PC-3 (cell line): ENCODE measurements around the gene GRIK1. TPM values are rescaled to one million over a fixed set of nuclear protein-coding genes. Genes with fewer than 3 reads are reported as not detected.

Experiments used
- ATAC-seq: fragments of 200-7000 bp; cut with Tn5 transposase; 2 replicates; pipeline ENCODE4 v1.9.1; 2020; ENCODE audit warnings: mild to moderate bottlenecking, moderate library complexity
- BruUV-seq: library from RNA; stranded (reverse); fragments of 400-500 nt; replicated peaks from 2 replicates; lab custom pipeline; 2021; lab: Mats Ljungman, UMichigan
- CTCF ChIA-PET: fragments of 300-600 bp; sonication (Branson Sonifier 250); formaldehyde crosslinking; loops from one replicate; lab custom pipeline; 2022; ENCODE audit warnings: antibody characterized with exemption; lab: Charles Lee
- POLR2A ChIA-PET: fragments of 300-600 bp; sonication (Branson Sonifier 250); formaldehyde crosslinking; loops from one replicate; lab custom pipeline; 2022; ENCODE audit warnings: antibody characterized with exemption; ENCODE audit not compliant: unreplicated experiment; lab: Charles Lee
- DNase-seq: peaks from one replicate; pipeline ENCODE4 v3.0.0-alpha.2; 2015
- H2AFZ ChIP-seq: fragments of 300-600 bp; sonication (generic); 2 replicates; pipeline ENCODE4 v1.6.0; 2016; ENCODE audit warnings: antibody characterized with exemption, low read length
- H3F3A ChIP-seq: fragments of 300-600 bp; sonication (generic); one replicate; pipeline ENCODE4 v1.6.0; 2017; ENCODE audit warnings: antibody characterized with exemption, low read length, control low read depth, mild to moderate bottlenecking; ENCODE audit not compliant: unreplicated experiment
- H3K27ac ChIP-seq: fragments of 300-600 bp; sonication (generic); 2 replicates; pipeline ENCODE4 v1.5.1; 2016; ENCODE audit warnings: mild to moderate bottlenecking, low read length
- H3K27me3 ChIP-seq: fragments of 300-600 bp; sonication (generic); 2 replicates; pipeline ENCODE4 v1.6.1; 2016; ENCODE audit warnings: low read length, mixed read lengths
- H3K36me3 ChIP-seq: fragments of 300-600 bp; sonication (generic); 2 replicates; pipeline ENCODE4 v1.6.1; 2016; ENCODE audit warnings: low read depth, mixed run types, low read length, mixed read lengths
- H3K4me1 ChIP-seq: fragments of 300-600 bp; sonication (generic); 2 replicates; pipeline ENCODE4 v1.5.1; 2016; ENCODE audit warnings: low read length; ENCODE audit not compliant: insufficient read depth
- H3K4me2 ChIP-seq: fragments of 300-600 bp; sonication (generic); 2 replicates; pipeline ENCODE4 v1.6.0; 2016; ENCODE audit warnings: low read length
- H3K4me3 ChIP-seq: fragments of 300-600 bp; sonication (generic); 2 replicates; pipeline ENCODE4 v1.5.1; 2016; ENCODE audit warnings: mild to moderate bottlenecking, low read length, mixed read lengths
- H3K79me2 ChIP-seq: fragments of 300-600 bp; sonication (generic); 2 replicates; pipeline ENCODE4 v1.6.1; 2017; ENCODE audit warnings: low read length, mixed read lengths
- H3K9ac ChIP-seq: fragments of 300-600 bp; sonication (generic); 2 replicates; pipeline ENCODE4 v1.6.0; 2016; ENCODE audit warnings: mild to moderate bottlenecking, low read length
- H3K9me2 ChIP-seq: fragments of 300-600 bp; sonication (generic); replicated peaks from 2 replicates; pipeline ENCODE4 v1.6.1; 2016; ENCODE audit warnings: mixed run types, low read length, mixed read lengths
- H3K9me3 ChIP-seq: fragments of 300-600 bp; sonication (generic); 2 replicates; pipeline ENCODE4 v1.6.1; 2016; ENCODE audit warnings: low read length, mixed read lengths
- H4K20me1 ChIP-seq: fragments of 300-600 bp; sonication (generic); 2 replicates; pipeline ENCODE4 v1.6.1; 2016; ENCODE audit warnings: low read length, mixed read lengths
- CTCF ChIP-seq: fragments of 300-600 bp; sonication (generic); conservative IDR thresholded peaks from 2 replicates; pipeline ENCODE4 v1.5.1; 2017; ENCODE audit warnings: antibody characterized with exemption, low read depth, mild to moderate bottlenecking, low read length
- EZH2 ChIP-seq: fragments of 300-600 bp; sonication (generic); IDR thresholded peaks from one replicate; pipeline ENCODE4 v1.6.1; 2017; ENCODE audit warnings: antibody characterized with exemption, mild to moderate bottlenecking, low read length; ENCODE audit not compliant: unreplicated experiment
- EZH2phosphoT487 ChIP-seq: fragments of 300-600 bp; sonication (generic); IDR thresholded peaks from 2 replicates; pipeline ENCODE4 v1.6.1; 2018; ENCODE audit warnings: mild to moderate bottlenecking, antibody characterized with exemption, low read length, borderline replicate concordance
- intact Hi-C: fragments of 100-400 bp; cut with micrococcal nuclease; formaldehyde crosslinking; loops from 2 replicates; pipeline ENCODE4 v1.9.0; 2023
- total RNA-seq: library from RNA; depleted of rRNA; stranded (reverse); fragments of >200 nt; gene quantifications from 2 replicates; pipeline ENCODE4 v1.2.3, GENCODE V29; 2014

GRIK1 gene
- total RNA-seq, 1 experiment from 2014 or later: not detected

- POLR2A ChIA-PET: no interaction called here
Observed at GRCh38 chr21:29571949-29572348, 367.8 kb downstream of the GRIK1 start.

GRCh38 chr21:29568020-29568697 lies 371.6 kb downstream of the GRIK1 start:
- Histone ChIP-seq H3K4me2 (no peak overlapping the region), H3K4me3 (no peak overlapping the region), H4K20me1 (no peaks in the 10 kb centered on the region), H3K27ac (no peak overlapping the region), H3K9me2 (no peaks in the 10 kb centered on the region), H3K4me1 (no peaks in the 10 kb centered on the region), H3K9me3 (no peaks in the 10 kb centered on the region), H2AFZ (no peak overlapping the region), H3F3A (no peaks in the 10 kb centered on the region), H3K79me2 (no peaks in the 10 kb centered on the region), H3K9ac (no peak overlapping the region), H3K36me3 (no peaks in the 10 kb centered on the region), H3K27me3 (peaks cover 53% of the 10 kb centered on the region)
- ATAC-seq (no peak), DNase-seq (no peak)
- TF ChIP-seq EZH2: no peak
- no peak for TF ChIP-seq EZH2phosphoT487
- no peak for TF ChIP-seq CTCF
- intact Hi-C loops: no loop called here
- no TSS peak for BruUV-seq
- CTCF ChIA-PET: no interaction called here
- POLR2A ChIA-PET: no interaction called here

More at GRCh38 chr21:29571949-29572348, 367.8 kb downstream of the GRIK1 start:
- DNase-seq (no peak), ATAC-seq (no peak)
- H3K9ac ChIP-seq: no peak overlapping the region
- H3K79me2 ChIP-seq: no peaks in the 10 kb centered on the region
- no peak for TF ChIP-seq CTCF
- TF ChIP-seq EZH2phosphoT487: no peak
- TF ChIP-seq EZH2: no peak
- no peak overlapping the region for H3K4me2 ChIP-seq
- H3K27me3 ChIP-seq: peaks cover 69% of the 10 kb centered on the region
- H3K9me2 ChIP-seq: no peaks in the 10 kb centered on the region
- no peaks in the 10 kb centered on the region for H3F3A ChIP-seq
- no peaks in the 10 kb centered on the region for H3K36me3 ChIP-seq
- H3K4me3 ChIP-seq: no peak overlapping the region
- no peaks in the 10 kb centered on the region for H3K9me3 ChIP-seq
- no peaks in the 10 kb centered on the region for H3K4me1 ChIP-seq
- H3K27ac ChIP-seq: no peak overlapping the region
- H4K20me1 ChIP-seq: no peaks in the 10 kb centered on the region
- H2AFZ ChIP-seq: no peak overlapping the region
- BruUV-seq: no TSS peak
- CTCF ChIA-PET: no interaction called here
- intact Hi-C loops: no loop called here
